Heart left ventricle (tissue), 13 donors: ENCODE measurements around the gene TDRD9.

ENCODE experiments used
- CTCF ChIP-seq, 12 donors: fragments of 200-600 bp; sonication (generic) in 4 of 12; IDR thresholded peaks; one replicate each; pipeline versions ENCODE4 v1.5.0 to v1.8.0; 2018 to 2022; ENCODE audit warnings: antibody characterized with exemption in 12 of 12, mild to moderate bottlenecking in 5 of 12
- POLR2A ChIP-seq, 2 donors: fragments of 450-650 bp; IDR thresholded peaks; one replicate each; pipeline ENCODE4 v1.6.1; 2017; ENCODE audit warnings: antibody characterized with exemption in 2 of 2, mild to moderate bottlenecking in 2 of 2, moderate library complexity in 2 of 2
- donor health status: ischemic (EF 13 %, LVEDD 7.1; RV severe dilation, severe dysfunction).
- donor health status: DM: no; HTN: yes; CAD: no.
- donor health status: DM: no; HTN: no; CAD: no.
- donor health status: ischemic (EF 25% LVEDD 6.9; RV normal size, moderate dysfunction).
- donor health status: ischemic (EF 25% LVEDD 5.7; RV mildly dilated, moderate dysfunction).
- donor health status: ischemic (EF 35%, LVEDD 5.7; RV mildly dilated, moderate dysfunction).
- donor health status: nonischemic (EF 11% LVEDD 7.7; RV severe dilation, severe dysfunction).
- donor health status: DM: yes; HTN: yes; CAD: no.
- donor health status: PGD.
- donor health status: ischemic (EF 29% LVEDD 5.4; RV normal size, mild dysfunction).
- donor health status: nonischemic (EF 23%, LVEDD 6.1; RV moderate dilation, normal function).

GRCh38 chr14:104037903-104038302 lies 109.6 kb downstream of the TDRD9 start:
- TF ChIP-seq CTCF (IDR thresholded peaks at IDR 0.05) (no peak), POLR2A (IDR thresholded peaks at IDR 0.05) (no peak)
